ENCODE results near the gene SNRPA. TPM values are rescaled to one million over a fixed set of nuclear protein-coding genes. Genes with fewer than 3 reads are reported as not detected.
A peak's percentile ranks its signal among the peaks of the same experiment; 100 is the strongest.
"Not testable (repeated sequence)": the region's sequence is repeated elsewhere in the genome, so short reads cannot be mapped to it uniquely, and the experiment has no call there.

SNRPA gene
- total and polyA plus RNA-seq, 2 donors from 2014 or later: 48.7 to 52.6 TPM

- intact Hi-C loops (cut with DNase I): loop anchor here (10.0 kb wide), 1 partner anchor 145 kb away; no protein-coding TSS in a partner anchor
- no peak for TF ChIP-seq CTCF (IDR thresholded peaks at IDR 0.05; ENCODE audit: borderline replicate concordance, extremely low read depth, insufficient read depth)
- H3K9ac ChIP-seq (ENCODE audit: low read length in 3 of 3): no peak overlapping the region
- H3K4me1 ChIP-seq (ENCODE audit: control insufficient read depth in 2 of 3, insufficient read depth in 2 of 3, low read depth in 1 of 3, low read length in 3 of 3): peaks cover 0 to 40% (median 10%) of the 10 kb centered on the region in 3 donors
- FAIRE-seq (no peak), DNase-seq (peak in 1 of 5 donors; percentile 76)
- peaks cover 0 to 14% (median 5%) of the 10 kb centered on the region in 3 donors for H3K36me3 ChIP-seq (ENCODE audit: control insufficient read depth in 2 of 3, insufficient read depth in 3 of 3, low read length in 3 of 3)
- H3K9me3 ChIP-seq (ENCODE audit: control insufficient read depth in 2 of 3, insufficient read depth in 1 of 3, low read length in 3 of 3): no peaks in the 10 kb centered on the region
- no peaks in the 10 kb centered on the region for H3K27me3 ChIP-seq (ENCODE audit: control insufficient read depth, insufficient read depth, low read length)
- no peak overlapping the region for H3K27ac ChIP-seq (ENCODE audit: low read depth in 2 of 2, low read length in 2 of 2)
- H3K4me3 ChIP-seq (ENCODE audit: low read length in 3 of 3): peak overlapping the region in 2 of 3 donors; percentile 19 to 42
Observed at GRCh38 chr19:40809358-40810086, 58.5 kb downstream of the SNRPA start.

DNA sequence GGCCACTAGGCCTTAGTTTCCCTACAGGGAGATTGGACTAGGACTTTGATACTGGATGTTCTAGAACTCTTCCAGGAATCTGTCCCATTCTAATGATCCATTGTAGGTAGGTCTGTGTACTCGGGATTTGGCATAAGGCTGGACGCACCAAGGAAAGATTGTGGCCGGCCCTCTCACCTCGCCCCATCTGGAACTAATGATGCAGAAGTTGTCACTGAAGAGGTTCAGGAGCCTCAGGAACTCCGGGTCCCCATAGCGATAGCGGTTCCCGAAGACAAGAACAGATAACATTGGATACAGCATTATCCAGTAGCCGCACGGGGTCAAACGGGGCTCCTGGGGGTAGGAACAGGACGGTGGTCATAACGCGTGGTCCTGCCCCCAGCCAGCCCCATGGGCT, 59.2 kb downstream of the SNRPA start:
- Histone ChIP-seq H3K9me3 (ENCODE audit: control insufficient read depth in 2 of 3, insufficient read depth in 1 of 3, low read length in 3 of 3) (no peaks in the 10 kb centered on the region), H3K9ac (ENCODE audit: low read length in 3 of 3) (no peak overlapping the region), H3K27me3 (ENCODE audit: control insufficient read depth, insufficient read depth, low read length) (no peaks in the 10 kb centered on the region), H3K4me1 (ENCODE audit: control insufficient read depth in 2 of 3, insufficient read depth in 2 of 3, low read depth in 1 of 3, low read length in 3 of 3) (peaks cover 0 to 35% (median 7%) of the 10 kb centered on the region in 3 donors), H3K4me3 (ENCODE audit: low read length in 3 of 3) (peak overlapping the region in 2 of 3 donors; percentile 19 to 42), H3K27ac (ENCODE audit: low read depth in 2 of 2, low read length in 2 of 2) (peak overlapping the region in 1 of 2 donors; percentile 14), H3K36me3 (ENCODE audit: control insufficient read depth in 2 of 3, insufficient read depth in 3 of 3, low read length in 3 of 3) (peaks cover 0 to 14% (median 5%) of the 10 kb centered on the region in 3 donors)
- intact Hi-C loops (cut with DNase I): no loop called here
- DNase-seq (no peak), FAIRE-seq (no peak)
- TF ChIP-seq CTCF (IDR thresholded peaks at IDR 0.05; ENCODE audit: borderline replicate concordance, extremely low read depth, insufficient read depth): no peak

GRCh38 chr19:40810649-40811408, 59.8 kb downstream of the SNRPA start:
- Histone ChIP-seq H3K4me3 (ENCODE audit: low read length in 3 of 3) (peak overlapping the region in 2 of 3 donors; percentile 32 to 44), H3K9ac (ENCODE audit: low read length in 3 of 3) (peak overlapping the region in 1 of 3 donors; percentile 12), H3K36me3 (ENCODE audit: control insufficient read depth in 2 of 3, insufficient read depth in 3 of 3, low read length in 3 of 3) (peaks cover 0 to 14% (median 3%) of the 10 kb centered on the region in 3 donors), H3K4me1 (ENCODE audit: control insufficient read depth in 2 of 3, insufficient read depth in 2 of 3, low read depth in 1 of 3, low read length in 3 of 3) (peaks cover 0 to 28% (median 7%) of the 10 kb centered on the region in 3 donors), H3K27ac (ENCODE audit: low read depth in 2 of 2, low read length in 2 of 2) (peak overlapping the region in 1 of 2 donors; percentile 47)
- H3K9me3 ChIP-seq (ENCODE audit: control insufficient read depth in 2 of 3, insufficient read depth in 1 of 3, low read length in 3 of 3); FAIRE-seq; intact Hi-C loops (cut with DNase I); H3K27me3 ChIP-seq (ENCODE audit: control insufficient read depth, insufficient read depth, low read length): not testable (repeated sequence)
- peak; percentile 86 to 96 (median 93) for DNase-seq

Measured in kidney (tissue), 14 donors.